HL-60 (cell line): Measurements from ENCODE around the gene SEC24D.

ENCODE experiments used
- CTCF ChIP-seq: IDR thresholded peaks from one replicate; pipeline ENCODE4 v1.5.1; 2011; ENCODE audit warnings: low read length, control low read depth, inconsistent platforms; ENCODE audit not compliant: insufficient read depth
- GABPA ChIP-seq: IDR thresholded peaks from 2 replicates; pipeline ENCODE4 v1.6.1; 2012; ENCODE audit warnings: low read depth
- SPI1 ChIP-seq: IDR thresholded peaks from 2 replicates; pipeline ENCODE4 v1.6.1; 2012; ENCODE audit warnings: low read depth, mild to moderate bottlenecking, borderline replicate concordance

GRCh38 chr4:118877797-118878196 lies 41.9 kb upstream of the SEC24D start:
- TF ChIP-seq CTCF (no peak), GABPA (no peak), SPI1 (no peak)
